BE2C (cell line): ENCODE data around the gene TGM3.

ENCODE experiments used
- DNase-seq: peaks from one replicate; pipeline ENCODE4 v3.0.0-alpha.2; 2020
- H3K27me3 ChIP-seq: fragments of 250-450 bp; sonication (Bioruptor Pico); 2 replicates; pipeline ENCODE4 v1.5.1; 2020; ENCODE audit warnings: mild to moderate bottlenecking
- H3K36me3 ChIP-seq: fragments of 250-450 bp; sonication (Bioruptor Pico); 2 replicates; pipeline ENCODE4 v1.5.1; 2020; ENCODE audit warnings: mild to moderate bottlenecking
- H3K4me1 ChIP-seq: fragments of 250-450 bp; sonication (Bioruptor Pico); 2 replicates; pipeline ENCODE4 v1.5.1; 2020
- H3K4me3 ChIP-seq: 2 replicates; pipeline ENCODE4 v1.5.1; 2011; ENCODE audit warnings: low read depth, low read length
- H3K9me3 ChIP-seq: fragments of 250-450 bp; sonication (Bioruptor Pico); 2 replicates; pipeline ENCODE4 v1.5.1; 2020
- CTCF ChIP-seq: IDR thresholded peaks from 2 replicates; pipeline ENCODE4 v1.5.1; 2012; ENCODE audit warnings: mild to moderate bottlenecking, low read depth, low read length

The TGM3 gene

GRCh38 chr20:2327620-2328555 lies 32.1 kb downstream of the TGM3 start:
- Histone ChIP-seq H3K9me3 (no peaks in the 10 kb centered on the region), H3K4me3 (no peak overlapping the region), H3K36me3 (no peaks in the 10 kb centered on the region), H3K4me1 (no peaks in the 10 kb centered on the region), H3K27me3 (no peaks in the 10 kb centered on the region)
- no peak for TF ChIP-seq CTCF
- DNase-seq: no peak

GRCh38 chr20:2329286-2329685 lies 33.5 kb downstream of the TGM3 start:
- no peak for TF ChIP-seq CTCF
- H3K9me3 ChIP-seq: no peaks in the 10 kb centered on the region
- H3K4me1 ChIP-seq: no peaks in the 10 kb centered on the region
- no peak overlapping the region for H3K4me3 ChIP-seq
- DNase-seq: no peak
- H3K27me3 ChIP-seq: no peaks in the 10 kb centered on the region
- no peaks in the 10 kb centered on the region for H3K36me3 ChIP-seq

- DNase-seq: no peak
- Histone ChIP-seq H3K36me3 (no peaks in the 10 kb centered on the region), H3K27me3 (no peaks in the 10 kb centered on the region), H3K9me3 (no peaks in the 10 kb centered on the region), H3K4me3 (no peak overlapping the region), H3K4me1 (no peaks in the 10 kb centered on the region)
- TF ChIP-seq CTCF: no peak
Observed at GRCh38 chr20:2330090-2330695, 34.4 kb downstream of the TGM3 start.

GRCh38 chr20:2331106-2331505 lies 35.3 kb downstream of the TGM3 start:
- no peaks in the 10 kb centered on the region for H3K4me1 ChIP-seq
- no peak for DNase-seq
- no peaks in the 10 kb centered on the region for H3K27me3 ChIP-seq
- H3K4me3 ChIP-seq: no peak overlapping the region
- TF ChIP-seq CTCF: no peak
- H3K36me3 ChIP-seq: no peaks in the 10 kb centered on the region
- no peaks in the 10 kb centered on the region for H3K9me3 ChIP-seq

- no peaks in the 10 kb centered on the region for H3K27me3 ChIP-seq
- DNase-seq: no peak
- no peaks in the 10 kb centered on the region for H3K4me1 ChIP-seq
- no peak overlapping the region for H3K4me3 ChIP-seq
- no peak for TF ChIP-seq CTCF
- no peaks in the 10 kb centered on the region for H3K9me3 ChIP-seq
- no peaks in the 10 kb centered on the region for H3K36me3 ChIP-seq
Observed at GRCh38 chr20:2331901-2332565, 36.2 kb downstream of the TGM3 start.
